ENCODE data around the gene NOBOX. TPM values are rescaled to one million over a fixed set of nuclear protein-coding genes. Genes with fewer than 3 reads are reported as not detected.

Gene NOBOX
- not detected for total RNA-seq

DNA sequence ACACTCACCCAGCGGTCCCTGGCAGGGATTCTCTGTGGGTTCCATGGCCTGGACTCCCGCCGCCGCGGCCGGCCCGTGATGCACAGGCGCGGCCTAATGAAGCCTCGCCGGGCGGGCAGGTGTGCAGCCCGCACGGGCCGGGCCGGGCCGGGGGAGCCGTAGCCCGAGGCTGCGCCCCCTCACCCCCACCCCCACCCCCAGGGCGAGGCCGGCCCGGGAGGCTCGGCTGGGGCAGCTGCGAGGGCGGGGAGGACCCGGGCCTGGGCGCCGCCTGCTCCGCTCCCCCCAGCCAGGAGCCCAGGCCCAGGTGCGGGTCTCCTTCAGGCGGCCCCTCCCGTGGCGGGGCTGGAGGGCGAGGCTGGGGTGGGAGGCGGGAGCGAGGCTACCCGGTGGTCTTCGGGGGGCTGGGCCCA is at the start of gene NOBOX:
NOBOX (minus strand) TSS at position 45 of the 413 bp plus-strand sequence.
- Mint-ChIP-seq H3K9me3 (no peaks in the 10 kb centered on the region), H3K4me1 (ENCODE audit: low read depth) (no peaks in the 10 kb centered on the region), H3K27me3 (peaks cover 2% of the 10 kb centered on the region), H3K4me3 (no peak within 1 kb of the TSS), H3K27ac (no peak within 1 kb of the TSS), H3K36me3 (ENCODE audit: low read depth) (no peaks in the 10 kb centered on the region)
- no peak for TF ChIP-seq CTCF (IDR thresholded peaks at IDR 0.05)
- no peak for DNase-seq
- ChIA-PET CTCF (no interaction called here), POLR2A (interaction anchor here (0.9 kb wide), 1 partner anchor 16 kb away, joined by 3 read pairs; no protein-coding TSS in a partner anchor)
- intact Hi-C loops (cut with micrococcal nuclease) = no loop called here
- ATAC-seq = no peak

GRCh38 chr7:144452064-144452463 is 48.6 kb upstream of the NOBOX start:
- TF ChIP-seq CTCF (IDR thresholded peaks at IDR 0.05) = no peak
- Mint-ChIP-seq H3K27ac (no peak overlapping the region), H3K4me1 (ENCODE audit: low read depth) (no peaks in the 10 kb centered on the region), H3K4me3 (no peak overlapping the region), H3K36me3 (ENCODE audit: low read depth) (peaks cover 22% of the 10 kb centered on the region), H3K9me3 (peaks cover 13% of the 10 kb centered on the region), H3K27me3 (no peaks in the 10 kb centered on the region)
- intact Hi-C loops (cut with micrococcal nuclease) = no loop called here
- POLR2A ChIA-PET = no interaction called here
- CTCF ChIA-PET = no interaction called here
- ATAC-seq = no peak
- no peak for DNase-seq

- POLR2A ChIA-PET = no interaction called here
- Mint-ChIP-seq H3K4me3 (no peak overlapping the region), H3K4me1 (ENCODE audit: low read depth) (no peaks in the 10 kb centered on the region), H3K27ac (no peak overlapping the region), H3K36me3 (ENCODE audit: low read depth) (no peaks in the 10 kb centered on the region), H3K9me3 (no peaks in the 10 kb centered on the region), H3K27me3 (no peaks in the 10 kb centered on the region)
- DNase-seq (no peak), ATAC-seq (no peak)
- no peak for TF ChIP-seq CTCF (IDR thresholded peaks at IDR 0.05)
- CTCF ChIA-PET = interaction anchor here (1.4 kb wide), 1 partner anchor 8 kb away, joined by 4 read pairs; no protein-coding TSS in a partner anchor
- intact Hi-C loops (cut with micrococcal nuclease) = no loop called here
These were observed 42.1 kb upstream of the NOBOX start for GRCh38 chr7:144445590-144445989.

DNA sequence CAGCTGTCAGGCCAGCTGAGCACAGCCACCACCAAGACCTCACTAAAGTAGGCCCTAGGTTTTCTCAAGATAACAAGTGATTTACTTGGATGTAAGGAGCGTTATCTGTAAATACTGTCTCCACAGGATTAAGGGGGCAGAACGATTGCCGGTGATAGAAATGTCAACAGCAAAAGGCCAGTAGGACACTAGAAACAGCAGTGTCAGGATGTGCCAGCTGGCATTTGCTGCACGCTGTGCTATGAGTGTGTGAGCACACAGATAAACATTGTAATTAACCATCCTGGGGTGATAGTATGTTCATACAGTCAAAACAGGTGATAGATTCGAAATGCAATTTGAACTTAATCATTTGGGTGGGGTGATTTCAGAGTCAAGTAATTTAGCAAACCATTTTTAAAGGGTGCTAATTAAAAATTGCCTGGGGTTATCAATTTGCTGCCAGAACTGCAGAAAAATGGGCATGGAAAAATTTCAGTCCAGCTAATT is 36.3 kb upstream of the NOBOX start:
- TF ChIP-seq CTCF (IDR thresholded peaks at IDR 0.05) = no peak
- Mint-ChIP-seq H3K4me3 (no peak overlapping the region), H3K27me3 (no peaks in the 10 kb centered on the region), H3K9me3 (no peaks in the 10 kb centered on the region), H3K36me3 (ENCODE audit: low read depth) (no peaks in the 10 kb centered on the region), H3K27ac (no peak overlapping the region), H3K4me1 (ENCODE audit: low read depth) (no peaks in the 10 kb centered on the region)
- intact Hi-C loops (cut with micrococcal nuclease) = no loop called here
- CTCF ChIA-PET = interaction anchor here (1.4 kb wide), 1 partner anchor 48 kb away, joined by 4 read pairs; no protein-coding TSS in a partner anchor
- POLR2A ChIA-PET = no interaction called here
- DNase-seq = no peak
- ATAC-seq = no peak

GRCh38 chr7:144438759-144439158 is 35.3 kb upstream of the NOBOX start:
- H3K4me1 Mint-ChIP-seq (ENCODE audit: low read depth) = no peaks in the 10 kb centered on the region
- DNase-seq = no peak
- CTCF ChIA-PET = interaction anchor here (1.4 kb wide), 1 partner anchor 47 kb away, joined by 4 read pairs; no protein-coding TSS in a partner anchor
- H3K27ac Mint-ChIP-seq = no peak overlapping the region
- H3K36me3 Mint-ChIP-seq (ENCODE audit: low read depth) = no peaks in the 10 kb centered on the region
- no peaks in the 10 kb centered on the region for H3K27me3 Mint-ChIP-seq
- H3K4me3 Mint-ChIP-seq = no peak overlapping the region
- intact Hi-C loops (cut with micrococcal nuclease) = no loop called here
- TF ChIP-seq CTCF (IDR thresholded peaks at IDR 0.05) = no peak
- no peak for ATAC-seq
- POLR2A ChIA-PET = no interaction called here
- H3K9me3 Mint-ChIP-seq = no peaks in the 10 kb centered on the region

All from activated CD8-positive, alpha-beta T cell treated with anti-CD3 and anti-CD28 coated beads for 36 hours (primary cell).